ENCODE results near the gene TEK. TPM values are rescaled to one million over a fixed set of nuclear protein-coding genes. Genes with fewer than 3 reads are reported as not detected.
A peak's percentile ranks its signal among the peaks of the same experiment; 100 is the strongest.
"Not testable (repeated sequence)": the region's sequence is repeated elsewhere in the genome, so short reads cannot be mapped to it uniquely, and the experiment has no call there.

TEK gene
- total RNA-seq, 1 donor from 2014 or later = 0.26 TPM

DNA sequence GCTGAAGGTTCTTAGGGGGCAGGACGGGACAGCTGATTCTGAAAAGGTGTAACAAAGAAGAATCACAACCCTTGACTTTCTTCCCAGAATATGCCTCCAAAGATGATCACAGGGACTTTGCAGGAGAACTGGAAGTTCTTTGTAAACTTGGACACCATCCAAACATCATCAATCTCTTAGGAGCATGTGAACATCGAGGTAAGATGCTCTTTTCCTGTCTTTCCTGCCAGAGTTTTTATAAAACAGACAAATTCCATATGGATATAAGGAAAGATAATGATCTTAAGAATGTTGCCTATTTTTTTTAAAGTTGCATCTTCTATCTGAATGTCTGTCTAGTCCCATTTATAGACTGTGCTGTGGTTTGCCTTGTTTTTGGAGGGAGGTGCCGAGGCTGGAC is 100.0 kb downstream of the TEK start:
- Histone ChIP-seq H3K27me3 (ENCODE audit: control insufficient read depth, insufficient read depth, low read length) (no peaks in the 10 kb centered on the region), H3K36me3 (ENCODE audit: control insufficient read depth, insufficient read depth, low read length) (no peaks in the 10 kb centered on the region), H3K4me3 (ENCODE audit: low read depth, low read length) (no peak overlapping the region)
- DNase-seq (ENCODE audit: low read depth) (no peak), FAIRE-seq (no peak)
- no peak for TF ChIP-seq CTCF (IDR thresholded peaks at IDR 0.05; ENCODE audit: insufficient read depth, low read length, severe bottlenecking)

GRCh38 chr9:27210588-27210987 is 101.6 kb downstream of the TEK start:
- Histone ChIP-seq H3K36me3 (ENCODE audit: control insufficient read depth, insufficient read depth, low read length) (no peaks in the 10 kb centered on the region), H3K4me3 (ENCODE audit: low read depth, low read length) (no peak overlapping the region), H3K27me3 (ENCODE audit: control insufficient read depth, insufficient read depth, low read length) (no peaks in the 10 kb centered on the region)
- no peak for DNase-seq (ENCODE audit: low read depth)
- no peak for TF ChIP-seq CTCF (IDR thresholded peaks at IDR 0.05; ENCODE audit: insufficient read depth, low read length, severe bottlenecking)
- no peak for FAIRE-seq

DNA sequence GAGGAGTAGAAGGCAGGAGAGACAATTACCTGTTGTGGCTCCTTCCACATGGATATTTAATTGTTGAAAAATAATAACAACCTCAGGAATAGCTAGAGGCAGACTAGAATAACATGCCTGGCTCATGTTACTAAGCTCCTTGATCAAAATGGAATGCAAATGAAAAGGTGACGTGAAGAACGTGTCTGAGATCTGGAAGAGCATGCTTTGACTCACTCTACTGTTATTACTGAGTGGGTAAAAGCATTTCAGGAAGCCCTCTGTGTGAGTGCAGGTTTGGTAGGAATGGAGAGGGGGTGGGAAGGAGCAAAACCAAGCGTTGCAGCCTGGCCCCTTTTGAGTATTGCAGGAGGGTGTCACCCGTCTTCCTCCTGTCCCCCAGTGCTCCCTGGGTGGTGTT is 103.2 kb downstream of the TEK start:
- no peak for FAIRE-seq

DNA sequence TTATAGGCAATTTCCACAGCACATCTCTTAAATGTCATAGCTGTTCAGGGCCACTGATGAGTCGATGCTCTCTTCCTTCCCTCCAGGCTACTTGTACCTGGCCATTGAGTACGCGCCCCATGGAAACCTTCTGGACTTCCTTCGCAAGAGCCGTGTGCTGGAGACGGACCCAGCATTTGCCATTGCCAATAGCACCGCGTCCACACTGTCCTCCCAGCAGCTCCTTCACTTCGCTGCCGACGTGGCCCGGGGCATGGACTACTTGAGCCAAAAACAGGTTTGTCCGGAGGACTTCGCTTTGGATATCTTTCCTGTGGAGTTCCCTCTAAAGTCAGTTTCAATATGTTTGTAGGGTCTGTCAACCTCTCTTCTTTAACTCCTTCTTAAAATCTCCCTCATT is 103.6 kb downstream of the TEK start:
- no peak for TF ChIP-seq CTCF (IDR thresholded peaks at IDR 0.05; ENCODE audit: insufficient read depth, low read length, severe bottlenecking)
- DNase-seq (ENCODE audit: low read depth) = no peak

More for the DNA sequence above, 103.2 kb downstream of the TEK start:
- H3K4me3 ChIP-seq (ENCODE audit: low read depth, low read length) = no peak overlapping the region
- TF ChIP-seq CTCF (IDR thresholded peaks at IDR 0.05; ENCODE audit: insufficient read depth, low read length, severe bottlenecking) = no peak
- DNase-seq (ENCODE audit: low read depth) = peak; percentile 86
- no peaks in the 10 kb centered on the region for H3K27me3 ChIP-seq (ENCODE audit: control insufficient read depth, insufficient read depth, low read length)
- H3K36me3 ChIP-seq (ENCODE audit: control insufficient read depth, insufficient read depth, low read length) = no peaks in the 10 kb centered on the region

GRCh38 chr9:27227192-27227591 is 118.2 kb downstream of the TEK start:
- Histone ChIP-seq H3K27me3 (ENCODE audit: control insufficient read depth, insufficient read depth, low read length) (no peaks in the 10 kb centered on the region), H3K4me3 (ENCODE audit: low read depth, low read length) (no peak overlapping the region), H3K36me3 (ENCODE audit: control insufficient read depth, insufficient read depth, low read length) (no peaks in the 10 kb centered on the region)
- DNase-seq (ENCODE audit: low read depth) (peak; percentile 70), FAIRE-seq (no peak)
- no peak for TF ChIP-seq CTCF (IDR thresholded peaks at IDR 0.05; ENCODE audit: insufficient read depth, low read length, severe bottlenecking)

More for the DNA sequence above, 103.6 kb downstream of the TEK start:
- H3K27me3 ChIP-seq (ENCODE audit: control insufficient read depth, insufficient read depth, low read length) = no peaks in the 10 kb centered on the region
- H3K4me3 ChIP-seq (ENCODE audit: low read depth, low read length) = no peak overlapping the region
- no peak for FAIRE-seq
- H3K36me3 ChIP-seq (ENCODE audit: control insufficient read depth, insufficient read depth, low read length) = no peaks in the 10 kb centered on the region

- not testable (repeated sequence) for FAIRE-seq; DNase-seq (ENCODE audit: low read depth); H3K27me3 ChIP-seq (ENCODE audit: control insufficient read depth, insufficient read depth, low read length); H3K4me3 ChIP-seq (ENCODE audit: low read depth, low read length); H3K36me3 ChIP-seq (ENCODE audit: control insufficient read depth, insufficient read depth, low read length)
Measured at GRCh38 chr9:27239648-27240047, 130.6 kb downstream of the TEK start.

Data from bronchial epithelial cell (primary cell).